Spleen (tissue), 11 donors: ENCODE data around the gene TOR1A. TPM values are rescaled to one million over a fixed set of nuclear protein-coding genes. Genes with fewer than 3 reads are reported as not detected.
"Not testable (repeated sequence)": the region's sequence is repeated elsewhere in the genome, so short reads cannot be mapped to it uniquely, and the experiment has no call there.

ENCODE experiments used
- DNase-seq: peaks from one replicate; pipeline ENCODE4 v3.0.0-alpha.2; 2020
- H3K27ac ChIP-seq, 8 donors: fragments of 200-600 bp; sonication (generic) in 7 of 8; 1 replicate in 4 of 8; 2 replicates in 4 of 8; pipeline versions ENCODE4 v1.5.0 to v1.8.0; 2016 to 2021; ENCODE audit warnings: inconsistent platforms in 4 of 8, mild to moderate bottlenecking in 4 of 8, moderate library complexity in 1 of 8
- H3K27me3 ChIP-seq, 7 donors: fragments of 200-600 bp; sonication (generic) in 6 of 7; replicated peaks in 1 of 7; 1 replicate in 4 of 7; 2 replicates in 3 of 7; pipeline versions ENCODE4 v1.5.0 to v1.8.0; 2016 to 2021; ENCODE audit warnings: inconsistent platforms in 3 of 7, mild to moderate bottlenecking in 1 of 7
- H3K36me3 ChIP-seq, 6 donors: fragments of 200-600 bp; sonication (generic) in 5 of 6; 1 replicate in 4 of 6; 2 replicates in 2 of 6; pipeline versions ENCODE4 v1.5.0 to v1.8.0; 2016 to 2021; ENCODE audit warnings: inconsistent platforms in 2 of 6
- H3K4me1 ChIP-seq, 6 donors: fragments of 200-600 bp; sonication (generic) in 5 of 6; 1 replicate in 3 of 6; 2 replicates in 3 of 6; pipeline versions ENCODE4 v1.5.0 to v1.8.0; 2016 to 2021; ENCODE audit warnings: inconsistent platforms in 3 of 6
- H3K4me3 ChIP-seq, 8 donors: fragments of 200-600 bp; sonication (generic) in 7 of 8; 1 replicate in 4 of 8; 2 replicates in 4 of 8; pipeline versions ENCODE4 v1.5.0 to v1.8.0; 2016 to 2021; ENCODE audit warnings: inconsistent platforms in 4 of 8, mild to moderate bottlenecking in 4 of 8, moderate library complexity in 2 of 8
- H3K9me3 ChIP-seq, 8 donors: fragments of 200-600 bp; sonication (generic) in 7 of 8; 1 replicate in 4 of 8; 2 replicates in 4 of 8; pipeline versions ENCODE4 v1.5.0 to v1.8.0; 2016 to 2021; ENCODE audit warnings: inconsistent platforms in 4 of 8
- CTCF ChIP-seq, 11 experiments: fragments of 200-600 bp in 7 of 11; fragments of 450-650 bp in 4 of 11; sonication (generic) in 4 of 11; IDR thresholded peaks in 8 of 11; conservative IDR thresholded peaks in 3 of 11; 1 replicate in 7 of 11; 2 replicates in 4 of 11; pipeline versions ENCODE4 v1.4.0 to v1.8.0; 2016 to 2021; ENCODE audit warnings: antibody characterized with exemption in 11 of 11, inconsistent platforms in 4 of 11, mild to moderate bottlenecking in 1 of 11
- POLR2A ChIP-seq, 3 donors: fragments of 450-650 bp; IDR thresholded peaks; one replicate each; pipeline ENCODE4 v1.5.1; 2017; ENCODE audit warnings: antibody characterized with exemption in 3 of 3, mild to moderate bottlenecking in 1 of 3
- POLR2AphosphoS5 ChIP-seq, 3 donors: sonication (generic); formaldehyde crosslinking; IDR thresholded peaks; one replicate each; pipeline ENCODE4 v1.5.1; 2017; ENCODE audit warnings: antibody characterized with exemption in 3 of 3
- WGBS, 5 donors: extraction: QIAGEN DNeasy Blood & Tissue Kit in 3 of 5; methylation state at CpG; one replicate each; pipeline versions ENCODE4 v1.1.5 to v1.1.7; 2013 to 2018; 5-methylcytosine and 5-hydroxymethylcytosine counted together
- intact Hi-C: fragments of 100-400 bp; cut with DNase I; formaldehyde crosslinking; loops from one replicate; pipeline ENCODE4 v1.15.0; 2023; ENCODE audit warnings: low total_unique reads
- polyA plus RNA-seq, 3 donors: library from polyadenylated mRNA; stranded (reverse); fragments of 200-250 nt; gene quantifications; one replicate each; pipeline ENCODE4 v1.2.1, GENCODE V29; 2013
- total RNA-seq, 7 donors: library from RNA; depleted of rRNA in 3 of 7; stranded (reverse); fragments of >200 nt in 3 of 7; fragmentation: NEBNext Ultra II Directional in 4 of 7; extraction: Animal tissue kit (Norgen Biotek cat#: 25700) in 4 of 7; gene quantifications; one replicate each; pipeline versions ENCODE4 v1.1.0 to v1.2.1, GENCODE V29; 2016 to 2021
- donor health status: healthy with polysubstance abuse.
- donor health status: DM: no; HTN: no; CAD: no; lungs with moderate emphysema.
- donor health status: DM: no; HTN: no; CAD: no.
- donor health status: Bipolar disorder and iron deficiency.
- donor health status: healthy.
- donor health status: DM: no; HTN: no; CAD: no.
- donor health status: DM: yes; HTN: yes; CAD: no.

Gene TOR1A
- total and polyA plus RNA-seq, 10 donors, result 13.3 to 49.5 (median 31.4) TPM

- intact Hi-C loops, result no loop called here
- no peak for DNase-seq
- TF ChIP-seq POLR2A (IDR thresholded peaks at IDR 0.05) (no peak), POLR2AphosphoS5 (IDR thresholded peaks at IDR 0.05) (no peak)
- Histone ChIP-seq H3K4me1 (peaks cover 0 to 12% (median 10%) of the 10 kb centered on the region in 6 donors), H3K9me3 (no peaks in the 10 kb centered on the region), H3K4me3 (no peak overlapping the region), H3K36me3 (no peaks in the 10 kb centered on the region), H3K27ac (no peak overlapping the region), H3K27me3 (peaks cover 0 to 10% (median 0%) of the 10 kb centered on the region in 7 donors)
- 82 to 91% (median 88%) methylated on average over 8 of the region's 8 CpGs for WGBS, 5 donors
Measured at GRCh38 chr9:129794549-129794948, 29.4 kb downstream of the TOR1A start.

- peaks cover 0 to 20% (median 17%) of the 10 kb centered on the region in 6 donors for H3K4me1 ChIP-seq
- no peak for DNase-seq
- no peak overlapping the region for H3K4me3 ChIP-seq
- no peaks in the 10 kb centered on the region for H3K36me3 ChIP-seq
- intact Hi-C loops, result loop anchor here (10.0 kb wide), 1 partner anchor 142 kb away; the partner anchor contains the start of gene ASB6
- 76 to 87% (median 81%) methylated on average over 10 of the region's 10 CpGs for WGBS, 5 donors
- peaks cover 0 to 29% (median 0%) of the 10 kb centered on the region in 7 donors for H3K27me3 ChIP-seq
- no peak for TF ChIP-seq CTCF (IDR thresholded peaks at IDR 0.05 in 8 of 11, conservative IDR thresholded peaks at IDR 0.05 in 3 of 11)
- TF ChIP-seq POLR2A (IDR thresholded peaks at IDR 0.05), result no peak
- no peak for TF ChIP-seq POLR2AphosphoS5 (IDR thresholded peaks at IDR 0.05)
- H3K9me3 ChIP-seq, result no peaks in the 10 kb centered on the region
- H3K27ac ChIP-seq, result no peak overlapping the region
Measured at GRCh38 chr9:129786481-129786880, 37.5 kb downstream of the TOR1A start.

- no peak for DNase-seq
- TF ChIP-seq POLR2AphosphoS5 (IDR thresholded peaks at IDR 0.05), result no peak
- no peak for TF ChIP-seq POLR2A (IDR thresholded peaks at IDR 0.05)
- TF ChIP-seq CTCF (IDR thresholded peaks at IDR 0.05 in 8 of 11, conservative IDR thresholded peaks at IDR 0.05 in 3 of 11), result no peak
- intact Hi-C loops, result loop anchor here (10.0 kb wide), 1 partner anchor 141 kb away; the partner anchor contains the start of gene ASB6
- peaks cover 0 to 29% (median 0%) of the 10 kb centered on the region in 7 donors for H3K27me3 ChIP-seq
- H3K27ac ChIP-seq, result no peak overlapping the region
- no peaks in the 10 kb centered on the region for H3K9me3 ChIP-seq
- no peaks in the 10 kb centered on the region for H3K36me3 ChIP-seq
- WGBS, 5 donors, result 81 to 96% (median 93%) methylated on average over 1 of the region's 1 CpG
- no peak overlapping the region for H3K4me3 ChIP-seq
- peaks cover 0 to 20% (median 17%) of the 10 kb centered on the region in 6 donors for H3K4me1 ChIP-seq
Measured at GRCh38 chr9:129785866-129786265, 38.1 kb downstream of the TOR1A start.

GRCh38 chr9:129784970-129785369 is 39.0 kb downstream of the TOR1A start:
- intact Hi-C loops, result loop anchor here (5.0 to 10.0 kb wide), 2 partner anchors 140 to 653 kb away; partner anchors contain the start of gene ASB6
- not testable (repeated sequence) for H3K36me3 ChIP-seq, H3K27ac ChIP-seq, DNase-seq, H3K4me3 ChIP-seq, H3K9me3 ChIP-seq
- peaks cover 0 to 29% (median 0%) of the 10 kb centered on the region in 7 donors for H3K27me3 ChIP-seq
- H3K4me1 ChIP-seq, result peaks cover 0 to 17% (median 11%) of the 10 kb centered on the region in 6 donors
- whole genome bisulfite sequencing, 5 donors, result 68 to 75% (median 69%) methylated on average over 11 of the region's 11 CpGs

- TF ChIP-seq POLR2A (IDR thresholded peaks at IDR 0.05) (no peak), CTCF (IDR thresholded peaks at IDR 0.05 in 8 of 11, conservative IDR thresholded peaks at IDR 0.05 in 3 of 11) (peak; percentile 86 to 99 (median 93))
- H3K4me3 ChIP-seq, result no peak overlapping the region
- peaks cover 0 to 20% (median 0%) of the 10 kb centered on the region in 7 donors for H3K27me3 ChIP-seq
- intact Hi-C loops, result loop anchor here (2.0 to 10.0 kb wide), 3 partner anchors 45 to 651 kb away; partner anchors contain the start of gene ASB6
- H3K9me3 ChIP-seq, result no peaks in the 10 kb centered on the region
- 35 to 42% (median 37%) methylated on average over 14 of the region's 14 CpGs for WGBS, 5 donors
- H3K36me3 ChIP-seq, result no peaks in the 10 kb centered on the region
- peaks cover 0 to 13% (median 8%) of the 10 kb centered on the region in 6 donors for H3K4me1 ChIP-seq
- peak; percentile 84 for DNase-seq
- no peak overlapping the region for H3K27ac ChIP-seq
Measured at GRCh38 chr9:129783516-129784361, 40.2 kb downstream of the TOR1A start.
